Trophoblast cell (in vitro differentiated cells and primary cell): ENCODE measurements around the gene ARHGEF11.

Experiments
- DNase-seq, 2 donors: peaks; one replicate each; pipeline ENCODE4 v3.0.0-alpha.2; 2016
- H2AFZ ChIP-seq: 2 replicates; pipeline ENCODE4 v1.6.1; 2013; ENCODE audit warnings: low read length, moderate library complexity, mild to moderate bottlenecking; ENCODE audit not compliant: insufficient read depth, poor library complexity
- H2AK5ac ChIP-seq: 2 replicates; pipeline ENCODE4 v1.6.1; 2013; ENCODE audit warnings: mild to moderate bottlenecking, low read length
- H2BK120ac ChIP-seq: 2 replicates; pipeline ENCODE4 v1.6.1; 2013; ENCODE audit warnings: low read length, mild to moderate bottlenecking, moderate library complexity; ENCODE audit not compliant: insufficient read depth, poor library complexity
- H2BK12ac ChIP-seq: 2 replicates; pipeline ENCODE4 v1.6.1; 2013; ENCODE audit warnings: mild to moderate bottlenecking, low read length, moderate library complexity
- H2BK5ac ChIP-seq: 2 replicates; pipeline ENCODE4 v1.6.1; 2013; ENCODE audit warnings: low read length, low read depth, moderate library complexity, mild to moderate bottlenecking; ENCODE audit not compliant: poor library complexity
- H3K14ac ChIP-seq: 2 replicates; pipeline ENCODE4 v1.6.1; 2013; ENCODE audit warnings: mild to moderate bottlenecking, low read length
- H3K18ac ChIP-seq: 2 replicates; pipeline ENCODE4 v1.6.1; 2013; ENCODE audit warnings: mild to moderate bottlenecking, low read length
- H3K23ac ChIP-seq: 2 replicates; pipeline ENCODE4 v1.6.1; 2013; ENCODE audit warnings: low read length
- H3K27ac ChIP-seq: 2 replicates; pipeline ENCODE4 v1.5.1; 2013; ENCODE audit warnings: low read depth, mild to moderate bottlenecking, inconsistent platforms, low read length, moderate library complexity
- H3K27me3 ChIP-seq: 2 replicates; pipeline ENCODE4 v1.6.1; 2013; ENCODE audit warnings: inconsistent platforms, mild to moderate bottlenecking, low read length, moderate library complexity; ENCODE audit not compliant: insufficient read depth
- H3K36me3 ChIP-seq, 2 experiments: 1 replicate in 1 of 2; 2 replicates in 1 of 2; pipeline ENCODE4 v1.6.1; 2013; ENCODE audit warnings: low read length in 2 of 2, mild to moderate bottlenecking in 2 of 2, moderate library complexity in 1 of 2; ENCODE audit not compliant: insufficient read depth in 2 of 2, control insufficient read depth in 1 of 2
- H3K4ac ChIP-seq: 2 replicates; pipeline ENCODE4 v1.6.1; 2013; ENCODE audit warnings: low read depth, mild to moderate bottlenecking, low read length, moderate library complexity
- H3K4me1 ChIP-seq, 2 experiments: 1 replicate in 1 of 2; 2 replicates in 1 of 2; pipeline ENCODE4 v1.6.1; 2013; ENCODE audit warnings: low read length in 2 of 2, mild to moderate bottlenecking in 2 of 2, moderate library complexity in 1 of 2; ENCODE audit not compliant: insufficient read depth in 2 of 2, control insufficient read depth in 1 of 2
- H3K4me2 ChIP-seq: 2 replicates; pipeline ENCODE4 v1.6.1; 2013; ENCODE audit warnings: inconsistent platforms, mild to moderate bottlenecking, low read length, moderate library complexity
- H3K4me3 ChIP-seq: 2 replicates; pipeline ENCODE4 v1.5.1; 2013; ENCODE audit warnings: mild to moderate bottlenecking, low read depth, low read length, inconsistent platforms
- H3K79me1 ChIP-seq: one replicate; pipeline ENCODE4 v1.6.1; 2013; ENCODE audit warnings: low read length
- H3K79me2 ChIP-seq: 2 replicates; pipeline ENCODE4 v1.6.1; 2013; ENCODE audit warnings: low read length, mild to moderate bottlenecking; ENCODE audit not compliant: control insufficient read depth, insufficient read depth, poor library complexity
- H3K9ac ChIP-seq: 2 replicates; pipeline ENCODE4 v1.6.1; 2013; ENCODE audit warnings: mild to moderate bottlenecking, low read length
- H3K9me3 ChIP-seq: 2 replicates; pipeline ENCODE4 v1.6.1; 2013; ENCODE audit warnings: low read depth, mild to moderate bottlenecking, control low read depth, inconsistent platforms, low read length; ENCODE audit not compliant: insufficient read depth
- H4K12ac ChIP-seq: 2 replicates; pipeline ENCODE4 v1.6.1; 2013; ENCODE audit warnings: low read depth, mild to moderate bottlenecking, low read length, moderate library complexity
- H4K8ac ChIP-seq: 2 replicates; pipeline ENCODE4 v1.6.1; 2013; ENCODE audit warnings: low read depth, mild to moderate bottlenecking, low read length, moderate library complexity
- H4K91ac ChIP-seq: one replicate; pipeline ENCODE4 v1.6.1; 2013; ENCODE audit warnings: low read depth, mild to moderate bottlenecking, low read length, moderate library complexity
- WGBS: extraction: QIAGEN DNeasy Blood & Tissue Kit; methylation state at CpG from one replicate; pipeline ENCODE4 v1.1.7; 2013; ENCODE audit warnings: missing lambda C conversion rate; ENCODE audit not compliant: insufficient read length, insufficient coverage; ENCODE audit errors: extremely low coverage; 5-methylcytosine and 5-hydroxymethylcytosine counted together

The ARHGEF11 gene

GRCh38 chr1:156993426-156994147 is 52.0 kb downstream of the ARHGEF11 start:
- Histone ChIP-seq H3K23ac (no peak overlapping the region), H4K91ac (no peak overlapping the region), H3K14ac (no peak overlapping the region), H2BK5ac (no peak overlapping the region), H2AK5ac (no peak overlapping the region), H3K36me3 (no peaks in the 10 kb centered on the region), H3K79me2 (no peaks in the 10 kb centered on the region), H3K9me3 (peaks cover 1% of the 10 kb centered on the region), H2BK12ac (no peak overlapping the region), H4K8ac (no peak overlapping the region), H3K4me2 (no peak overlapping the region), H3K79me1 (peaks cover 2% of the 10 kb centered on the region), H4K12ac (no peak overlapping the region), H3K4me3 (no peak overlapping the region), H3K9ac (no peak overlapping the region), H2AFZ (no peak overlapping the region), H3K27ac (no peak overlapping the region), H2BK120ac (no peak overlapping the region), H3K4ac (no peak overlapping the region), H3K4me1 (peaks cover 10 to 20% of the 10 kb centered on the region in 2 experiments), H3K18ac (no peak overlapping the region), H3K27me3 (no peaks in the 10 kb centered on the region)
- WGBS: no CpG with 5 or more reads among the region's 6 CpGs
- peak in 1 of 2 donors; percentile 13 for DNase-seq

- peaks cover 8 to 20% of the 10 kb centered on the region in 2 experiments for H3K4me1 ChIP-seq
- H3K79me2 ChIP-seq: no peaks in the 10 kb centered on the region
- no peaks in the 10 kb centered on the region for H3K36me3 ChIP-seq
- no peak overlapping the region for H3K4me2 ChIP-seq
- H2BK120ac ChIP-seq: no peak overlapping the region
- no peak overlapping the region for H3K18ac ChIP-seq
- peaks cover 2% of the 10 kb centered on the region for H3K79me1 ChIP-seq
- H3K9me3 ChIP-seq: peaks cover 1% of the 10 kb centered on the region
- no peak overlapping the region for H3K4ac ChIP-seq
- no peak overlapping the region for H2BK5ac ChIP-seq
- WGBS: no CpG with 5 or more reads among the region's 7 CpGs
- H2AK5ac ChIP-seq: no peak overlapping the region
- no peak overlapping the region for H3K23ac ChIP-seq
- no peak overlapping the region for H3K9ac ChIP-seq
- H4K91ac ChIP-seq: no peak overlapping the region
- H3K27me3 ChIP-seq: no peaks in the 10 kb centered on the region
- no peak overlapping the region for H4K8ac ChIP-seq
- H3K27ac ChIP-seq: no peak overlapping the region
- no peak overlapping the region for H2AFZ ChIP-seq
- H4K12ac ChIP-seq: no peak overlapping the region
- peak; percentile 86 to 92 for DNase-seq
- H3K14ac ChIP-seq: no peak overlapping the region
- H3K4me3 ChIP-seq: no peak overlapping the region
- no peak overlapping the region for H2BK12ac ChIP-seq
These were observed 53.3 kb downstream of the ARHGEF11 start for GRCh38 chr1:156992215-156992614.

GRCh38 chr1:156987715-156988114 is 57.8 kb downstream of the ARHGEF11 start:
- no peaks in the 10 kb centered on the region for H3K79me2 ChIP-seq
- H2BK5ac ChIP-seq: no peak overlapping the region
- H4K12ac ChIP-seq: no peak overlapping the region
- H3K23ac ChIP-seq: no peak overlapping the region
- H3K14ac ChIP-seq: no peak overlapping the region
- H3K18ac ChIP-seq: no peak overlapping the region
- DNase-seq: no peak
- no peak overlapping the region for H3K4me3 ChIP-seq
- no peaks in the 10 kb centered on the region for H3K27me3 ChIP-seq
- no peak overlapping the region for H3K9ac ChIP-seq
- peaks cover 8 to 9% of the 10 kb centered on the region in 2 experiments for H3K36me3 ChIP-seq
- no peak overlapping the region for H2BK12ac ChIP-seq
- no peak overlapping the region for H4K8ac ChIP-seq
- no peak overlapping the region for H3K27ac ChIP-seq
- H4K91ac ChIP-seq: no peak overlapping the region
- no peak overlapping the region for H3K4ac ChIP-seq
- H2AFZ ChIP-seq: no peak overlapping the region
- H3K79me1 ChIP-seq: no peaks in the 10 kb centered on the region
- peaks cover 2 to 3% of the 10 kb centered on the region in 2 experiments for H3K4me1 ChIP-seq
- peaks cover 1% of the 10 kb centered on the region for H3K9me3 ChIP-seq
- H2BK120ac ChIP-seq: no peak overlapping the region
- H3K4me2 ChIP-seq: no peak overlapping the region
- H2AK5ac ChIP-seq: no peak overlapping the region
- no CpG with 5 or more reads among the region's 6 CpGs for WGBS

- no peak overlapping the region for H3K4me2 ChIP-seq
- WGBS: no CpG with 5 or more reads among the region's 4 CpGs
- no peak overlapping the region for H3K4ac ChIP-seq
- no peak overlapping the region for H3K14ac ChIP-seq
- H2BK5ac ChIP-seq: no peak overlapping the region
- H3K9me3 ChIP-seq: no peaks in the 10 kb centered on the region
- no peak overlapping the region for H3K9ac ChIP-seq
- H3K36me3 ChIP-seq: peaks cover 14 to 33% of the 10 kb centered on the region in 2 experiments
- no peak overlapping the region for H3K27ac ChIP-seq
- no peaks in the 10 kb centered on the region for H3K27me3 ChIP-seq
- DNase-seq: no peak
- no peak overlapping the region for H4K12ac ChIP-seq
- no peak overlapping the region for H2AK5ac ChIP-seq
- H3K79me1 ChIP-seq: no peaks in the 10 kb centered on the region
- H4K8ac ChIP-seq: no peak overlapping the region
- no peak overlapping the region for H2BK120ac ChIP-seq
- H2AFZ ChIP-seq: no peak overlapping the region
- no peak overlapping the region for H3K18ac ChIP-seq
- H2BK12ac ChIP-seq: no peak overlapping the region
- no peaks in the 10 kb centered on the region for H3K79me2 ChIP-seq
- no peaks in the 10 kb centered on the region for H3K4me1 ChIP-seq
- no peak overlapping the region for H4K91ac ChIP-seq
- no peak overlapping the region for H3K4me3 ChIP-seq
- no peak overlapping the region for H3K23ac ChIP-seq
These were observed 65.0 kb downstream of the ARHGEF11 start for GRCh38 chr1:156980551-156980950.
